ENCODE data around the gene LAMA5.

Gene LAMA5

GRCh38 chr20:62354031-62354808 lies 12.9 kb downstream of the LAMA5 start:
- TF ChIP-seq EP300 (IDR thresholded peaks at IDR 0.05; ENCODE audit: borderline replicate concordance): 0 out of 2 replicates have a peak, but pooled peaks have one; percentile 7
- no peak for TF ChIP-seq CEBPB (IDR thresholded peaks at IDR 0.05)

- TF ChIP-seq ZBTB7A (IDR thresholded peaks at IDR 0.05; ENCODE audit: low read depth) (no peak), CEBPB (IDR thresholded peaks at IDR 0.05) (no peak), EP300 (IDR thresholded peaks at IDR 0.05; ENCODE audit: borderline replicate concordance) (0 out of 2 replicates have a peak, but pooled peaks have one; percentile 6)
These were observed 13.7 kb downstream of the LAMA5 start for GRCh38 chr20:62353289-62354030.

DNA sequence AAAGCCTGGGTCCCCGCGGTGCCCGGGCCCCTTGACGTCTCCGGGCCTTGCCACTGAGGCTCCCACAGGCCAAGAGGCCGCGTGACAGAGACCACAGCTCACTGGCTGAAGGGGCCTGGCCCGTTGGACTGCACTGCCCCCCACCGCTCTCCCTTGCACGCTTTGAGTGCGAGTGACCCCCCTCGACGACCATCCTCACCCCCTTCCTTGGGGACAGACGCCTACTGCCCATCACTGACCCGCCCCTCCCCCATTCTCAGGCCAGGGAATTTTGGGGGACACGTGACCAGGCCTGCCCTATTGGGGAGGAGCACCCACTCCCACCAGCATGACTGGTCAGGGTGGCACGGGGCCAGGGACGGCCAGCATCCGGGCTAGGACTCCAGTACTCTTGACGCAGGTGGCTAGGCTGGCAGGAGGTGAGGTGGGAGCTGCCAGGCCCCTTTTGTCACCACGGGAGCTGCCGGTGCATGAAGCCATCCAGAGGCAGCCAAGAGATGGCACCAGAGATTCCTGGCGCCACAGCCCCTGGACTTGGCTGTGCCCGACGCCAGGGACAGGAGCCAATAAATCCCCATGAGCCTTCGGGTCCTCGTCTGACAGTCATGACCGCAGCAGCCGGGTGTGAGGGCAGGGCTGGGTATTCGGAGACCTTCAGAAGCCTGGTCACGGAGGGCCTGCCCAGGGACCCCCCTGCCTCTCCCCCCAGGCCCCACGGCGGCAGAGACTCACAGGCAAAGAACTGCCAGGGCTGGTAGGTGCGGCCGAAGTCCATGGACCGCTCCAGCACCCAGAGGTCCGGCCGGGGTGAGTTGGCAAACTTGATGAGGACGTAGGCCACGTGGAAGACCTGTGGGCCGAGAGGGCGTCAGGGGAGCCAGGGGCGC lies 14.5 kb downstream of the LAMA5 start:
- TF ChIP-seq YY1 (IDR thresholded peaks at IDR 0.05; ENCODE audit: low read depth) (0 out of 2 replicates have a peak, but pooled peaks have one; percentile 36), EP300 (IDR thresholded peaks at IDR 0.05; ENCODE audit: borderline replicate concordance) (peak; percentile 94), CREB1 (IDR thresholded peaks at IDR 0.05; ENCODE audit: low read depth) (no peak), CEBPB (IDR thresholded peaks at IDR 0.05) (no peak), TEAD4 (IDR thresholded peaks at IDR 0.05) (peak; percentile 77), NFIC (IDR thresholded peaks at IDR 0.05) (peak; percentile 98), REST (IDR thresholded peaks at IDR 0.05; ENCODE audit: low read depth) (no peak), FOXM1 (IDR thresholded peaks at IDR 0.05; ENCODE audit: borderline replicate concordance, low read depth) (peak; percentile 80), RAD21 (IDR thresholded peaks at IDR 0.05; ENCODE audit: low read depth) (peak; percentile 59), EGR1 (IDR thresholded peaks at IDR 0.05) (no peak), ZBTB7A (IDR thresholded peaks at IDR 0.05; ENCODE audit: low read depth) (peak; percentile 66; the same call in 1 of the 2 replicates), TAF1 (IDR thresholded peaks at IDR 0.05; ENCODE audit: low read depth) (no peak), USF1 (IDR thresholded peaks at IDR 0.05) (peak; percentile 98), TCF12 (IDR thresholded peaks at IDR 0.05; ENCODE audit: low read depth) (peak; percentile 98)
- TF ChIP-seq, protein P1, sequence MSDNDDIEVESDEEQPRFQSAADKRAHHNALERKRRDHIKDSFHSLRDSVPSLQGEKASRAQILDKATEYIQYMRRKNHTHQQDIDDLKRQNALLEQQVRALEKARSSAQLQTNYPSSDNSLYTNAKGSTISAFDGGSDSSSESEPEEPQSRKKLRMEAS (IDR thresholded peaks at IDR 0.05): peak; percentile 91

- TF ChIP-seq EGR1 (IDR thresholded peaks at IDR 0.05) (no peak), ZBTB7A (IDR thresholded peaks at IDR 0.05; ENCODE audit: low read depth) (peak; percentile 66; the same call in 1 of the 2 replicates), NFIC (IDR thresholded peaks at IDR 0.05) (no peak), CREB1 (IDR thresholded peaks at IDR 0.05; ENCODE audit: low read depth) (no peak), YY1 (IDR thresholded peaks at IDR 0.05; ENCODE audit: low read depth) (no peak)
These were observed 15.4 kb downstream of the LAMA5 start for GRCh38 chr20:62351469-62352401.

- TF ChIP-seq YY1 (IDR thresholded peaks at IDR 0.05; ENCODE audit: low read depth): peak; percentile 10; the same call in 1 of the 2 replicates
- TF ChIP-seq CEBPB (IDR thresholded peaks at IDR 0.05): 0 out of 2 replicates have a peak, but pooled peaks have one; percentile 2
- no peak for TF ChIP-seq NFIC (IDR thresholded peaks at IDR 0.05)
- no peak for TF ChIP-seq FOXM1 (IDR thresholded peaks at IDR 0.05; ENCODE audit: borderline replicate concordance, low read depth)
- peak; percentile 29; the same call in 1 of the 2 replicates for TF ChIP-seq TEAD4 (IDR thresholded peaks at IDR 0.05)
These were observed 16.3 kb downstream of the LAMA5 start for GRCh38 chr20:62350629-62351422.

GRCh38 chr20:62350098-62350628 lies 16.9 kb downstream of the LAMA5 start:
- TF ChIP-seq ZBTB7A (IDR thresholded peaks at IDR 0.05; ENCODE audit: low read depth): peak; percentile 98
- no peak for TF ChIP-seq CREB1 (IDR thresholded peaks at IDR 0.05; ENCODE audit: low read depth)
- TF ChIP-seq, protein P1 (IDR thresholded peaks at IDR 0.05): peak; percentile 53; the same call in 1 of the 2 replicates
- no peak; the same call in 1 of the 2 replicates for TF ChIP-seq RAD21 (IDR thresholded peaks at IDR 0.05; ENCODE audit: low read depth)
- TF ChIP-seq FOXM1 (IDR thresholded peaks at IDR 0.05; ENCODE audit: borderline replicate concordance, low read depth): peak; percentile 95
- TF ChIP-seq REST (IDR thresholded peaks at IDR 0.05; ENCODE audit: low read depth): no peak
- TF ChIP-seq TCF12 (IDR thresholded peaks at IDR 0.05; ENCODE audit: low read depth): peak; percentile 99
- TF ChIP-seq USF1 (IDR thresholded peaks at IDR 0.05): no peak
- TF ChIP-seq CEBPB (IDR thresholded peaks at IDR 0.05): no peak
- peak; percentile 98 for TF ChIP-seq EP300 (IDR thresholded peaks at IDR 0.05; ENCODE audit: borderline replicate concordance)
- no peak; the same call in 1 of the 2 replicates for TF ChIP-seq EGR1 (IDR thresholded peaks at IDR 0.05)
- TF ChIP-seq YY1 (IDR thresholded peaks at IDR 0.05; ENCODE audit: low read depth): peak; percentile 42; the same call in 1 of the 2 replicates
- no peak for TF ChIP-seq TAF1 (IDR thresholded peaks at IDR 0.05; ENCODE audit: low read depth)
- peak; percentile 98 for TF ChIP-seq NFIC (IDR thresholded peaks at IDR 0.05)
- TF ChIP-seq TEAD4 (IDR thresholded peaks at IDR 0.05): peak; percentile 95
